HG03571 (cell line): ENCODE measurements around the gene GIPC1.

Source experiments
- ATAC-seq: cut with Tn5 transposase; IDR thresholded peaks from one replicate; pipeline ENCODE4 v1.9.1; 2021; ENCODE audit not compliant: unreplicated experiment

GIPC1 gene

GRCh38 chr19:14495672-14496028, 277 bp downstream of the GIPC1 start:
- no peak for ATAC-seq

GRCh38 chr19:14494910-14495671, 836 bp downstream of the GIPC1 start:
- no peak for ATAC-seq

DNA sequence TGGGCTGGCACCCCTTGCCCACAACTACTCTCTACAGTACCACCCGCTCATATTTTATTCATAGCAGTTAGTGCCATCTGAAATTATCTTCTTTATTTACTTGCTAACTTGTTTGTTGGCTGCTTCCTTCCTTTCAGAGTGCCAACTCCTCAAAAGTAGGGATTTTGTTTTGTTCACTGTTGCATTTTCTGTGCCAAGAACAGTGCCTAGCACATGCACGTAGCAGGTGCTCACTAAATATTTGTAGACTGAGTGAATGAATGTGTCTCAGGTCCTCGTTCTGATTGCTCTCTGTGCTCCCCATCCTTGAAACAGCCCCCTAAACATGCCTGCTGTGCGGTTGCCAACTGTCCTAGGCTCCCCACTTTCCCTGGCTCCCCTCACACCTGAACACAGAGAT, 1.5 kb downstream of the GIPC1 start:
- ATAC-seq, result no peak

DNA sequence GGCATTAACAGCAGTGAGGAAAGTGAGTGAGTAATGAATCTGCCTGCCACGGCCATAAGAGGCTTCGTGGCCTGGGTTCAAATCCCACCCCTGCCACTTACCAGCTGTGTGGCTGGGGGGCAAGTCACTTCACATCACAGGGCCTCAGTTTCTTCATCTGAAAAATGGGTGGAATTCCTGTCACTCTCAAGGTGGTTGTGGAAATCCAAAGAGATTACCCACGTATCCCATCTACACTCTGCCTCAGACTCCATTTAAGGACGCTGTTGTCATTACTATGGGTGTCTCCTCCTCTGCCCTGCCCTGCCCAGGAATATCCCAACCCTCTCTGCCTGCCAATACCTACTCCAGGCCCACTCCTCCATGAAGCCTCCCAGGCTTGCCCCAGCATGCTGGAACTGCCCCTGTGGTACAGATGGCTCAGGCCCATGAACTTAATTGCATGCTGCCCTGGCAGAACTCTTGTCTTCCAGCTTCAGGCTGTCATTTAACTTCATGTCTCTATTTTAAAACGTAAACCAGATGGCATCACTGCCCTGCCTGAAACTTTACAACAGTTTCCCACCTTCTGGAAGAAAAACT, 3.1 kb downstream of the GIPC1 start:
- no peak for ATAC-seq

DNA sequence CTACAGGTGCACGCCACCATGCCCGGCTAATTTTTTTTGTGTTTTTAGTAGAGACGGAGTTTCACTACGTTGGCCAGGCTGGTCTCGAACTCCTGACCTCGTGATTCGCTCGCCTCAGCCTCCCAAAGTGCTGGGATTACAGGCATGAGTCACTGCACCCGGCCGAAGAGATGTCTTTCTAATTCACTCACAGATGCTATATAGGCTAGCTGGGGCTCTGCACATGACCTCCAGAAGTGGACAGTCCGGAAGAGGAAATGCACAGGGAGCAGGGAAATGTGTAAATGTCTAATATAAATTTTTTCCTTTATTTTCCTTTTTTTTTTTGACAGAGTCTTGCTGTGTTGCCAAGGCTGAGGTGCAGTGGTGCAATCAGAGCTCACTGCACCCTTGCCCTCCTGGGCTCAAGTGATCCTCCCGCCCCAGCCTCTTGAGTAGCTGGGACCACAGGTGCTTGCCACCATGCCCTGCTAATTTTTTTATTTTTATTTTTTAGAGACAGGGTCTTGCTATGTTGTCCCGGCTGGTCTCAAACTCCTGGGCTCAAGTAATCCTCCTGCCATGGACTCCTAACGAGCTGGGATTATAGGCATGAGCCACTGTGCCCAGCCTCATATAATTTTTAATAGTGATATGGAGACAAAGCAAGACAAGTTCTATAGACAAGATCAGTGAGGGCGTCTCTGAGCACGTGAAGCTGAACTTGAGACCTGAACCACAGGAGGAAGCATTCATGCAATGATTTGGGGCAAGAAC, 8.4 kb downstream of the GIPC1 start:
- no peak for ATAC-seq

DNA sequence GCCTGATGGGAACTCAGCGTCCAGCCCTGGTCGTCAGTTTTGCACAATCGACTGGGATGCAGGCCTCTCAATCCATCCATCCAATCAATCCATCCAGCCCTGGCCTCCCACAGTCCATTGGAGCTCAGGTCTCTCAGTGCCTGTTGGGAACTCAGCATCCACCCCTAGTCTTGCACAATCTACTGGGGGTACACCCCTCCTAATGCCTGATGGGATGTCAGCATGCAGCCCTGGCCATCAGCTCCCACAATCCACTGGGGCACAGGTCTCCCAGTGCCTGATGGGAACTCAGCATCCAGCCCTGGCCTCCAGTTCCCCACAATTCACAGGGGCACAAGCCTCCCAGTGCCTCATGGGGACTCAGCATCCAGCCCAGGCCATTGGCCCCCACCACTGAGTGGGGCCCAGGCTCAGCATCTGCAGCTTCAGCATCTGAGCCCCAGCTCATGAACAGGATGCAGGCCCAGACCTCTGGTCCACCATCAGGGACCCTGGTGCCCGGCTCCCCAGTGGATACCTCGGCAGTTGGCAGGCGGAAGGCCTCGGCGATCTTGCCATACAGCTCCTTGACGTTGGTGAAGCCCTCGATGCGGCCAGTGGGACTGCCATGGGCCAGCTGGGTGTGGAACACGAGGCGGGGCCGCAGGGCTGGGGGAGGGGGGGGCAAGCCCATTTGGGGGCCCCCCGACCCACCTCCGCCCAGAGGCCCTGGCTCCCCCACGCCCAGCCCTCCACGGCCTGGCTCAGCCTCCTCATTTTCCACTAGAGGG, 13.6 kb downstream of the GIPC1 start:
- no peak for ATAC-seq

DNA sequence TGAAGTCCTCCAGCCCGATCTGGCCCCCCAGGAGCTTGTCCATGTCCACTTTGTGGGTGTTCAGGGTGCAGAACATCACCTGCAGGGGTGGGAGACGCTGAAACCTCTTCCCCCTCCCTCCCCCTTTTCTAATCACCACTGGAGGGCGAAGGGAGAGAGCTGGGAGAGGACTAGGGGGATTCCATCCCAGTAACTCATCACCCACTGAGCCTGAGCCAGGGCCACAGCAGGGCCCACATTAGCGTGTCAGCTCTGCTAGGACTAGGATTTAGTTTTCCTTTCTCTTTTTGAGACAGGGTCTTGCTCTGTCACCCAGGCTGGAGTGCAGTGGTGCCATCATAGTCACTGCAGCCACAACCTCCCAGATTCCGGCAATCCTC, 15.2 kb downstream of the GIPC1 start:
- ATAC-seq, result no peak

- ATAC-seq, result no peak
These were observed 15.8 kb downstream of the GIPC1 start for GRCh38 chr19:14479975-14480699.

DNA sequence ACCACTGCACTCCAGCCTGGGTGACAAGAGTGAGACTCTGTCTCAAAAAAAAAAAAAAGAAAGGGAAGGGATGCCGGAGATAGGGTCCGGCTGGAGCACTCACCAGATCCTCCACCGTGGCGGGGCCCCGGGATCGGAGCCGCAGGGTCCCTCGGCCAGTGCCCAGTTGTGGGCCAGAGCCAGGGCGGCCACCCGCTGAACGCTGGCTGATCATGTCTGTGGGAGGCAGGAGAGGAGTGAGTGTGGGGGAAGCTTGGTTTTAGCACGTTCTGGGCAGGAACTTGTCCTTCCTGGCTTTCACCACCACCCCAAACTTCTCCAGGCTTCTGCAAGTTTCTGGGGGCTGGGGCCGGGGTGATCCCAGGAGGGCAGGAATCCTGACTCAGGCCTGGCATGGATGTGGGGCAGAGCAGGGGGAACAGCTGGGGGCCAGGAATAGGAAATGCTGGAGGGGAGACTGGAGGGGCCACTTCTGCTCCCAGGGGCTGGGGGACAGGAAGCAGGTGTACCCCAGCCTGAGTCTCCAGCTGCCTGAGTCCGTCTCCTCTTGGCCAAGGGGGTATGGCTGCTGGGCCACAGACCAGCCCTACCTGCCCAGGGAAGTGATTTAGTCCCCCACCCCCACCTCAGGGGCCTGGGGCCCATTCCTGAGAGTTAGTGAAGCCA, 16.5 kb downstream of the GIPC1 start:
- no peak for ATAC-seq

DNA sequence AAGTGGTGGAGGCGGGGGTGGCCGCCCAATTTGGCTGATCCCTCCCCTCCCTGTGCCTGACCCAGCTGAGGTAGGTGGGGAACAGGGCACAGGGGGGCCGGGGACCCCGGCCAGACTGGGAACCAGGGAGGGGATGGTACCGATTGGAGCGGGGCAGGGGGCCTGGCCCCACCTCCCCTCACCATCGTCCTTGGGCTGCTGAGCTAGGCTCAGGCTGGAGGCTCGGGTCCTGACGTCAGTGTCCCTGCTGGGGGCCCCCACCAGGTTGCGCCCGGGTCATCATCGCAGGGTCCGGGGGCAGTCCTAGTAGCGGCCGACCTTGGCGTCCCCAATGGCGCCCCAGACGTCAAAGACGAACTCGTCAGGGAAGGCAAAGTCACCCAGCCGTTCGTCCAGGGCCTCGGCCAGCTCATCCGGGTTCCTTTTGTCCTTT, 17.8 kb downstream of the GIPC1 start:
- no peak for ATAC-seq

DNA sequence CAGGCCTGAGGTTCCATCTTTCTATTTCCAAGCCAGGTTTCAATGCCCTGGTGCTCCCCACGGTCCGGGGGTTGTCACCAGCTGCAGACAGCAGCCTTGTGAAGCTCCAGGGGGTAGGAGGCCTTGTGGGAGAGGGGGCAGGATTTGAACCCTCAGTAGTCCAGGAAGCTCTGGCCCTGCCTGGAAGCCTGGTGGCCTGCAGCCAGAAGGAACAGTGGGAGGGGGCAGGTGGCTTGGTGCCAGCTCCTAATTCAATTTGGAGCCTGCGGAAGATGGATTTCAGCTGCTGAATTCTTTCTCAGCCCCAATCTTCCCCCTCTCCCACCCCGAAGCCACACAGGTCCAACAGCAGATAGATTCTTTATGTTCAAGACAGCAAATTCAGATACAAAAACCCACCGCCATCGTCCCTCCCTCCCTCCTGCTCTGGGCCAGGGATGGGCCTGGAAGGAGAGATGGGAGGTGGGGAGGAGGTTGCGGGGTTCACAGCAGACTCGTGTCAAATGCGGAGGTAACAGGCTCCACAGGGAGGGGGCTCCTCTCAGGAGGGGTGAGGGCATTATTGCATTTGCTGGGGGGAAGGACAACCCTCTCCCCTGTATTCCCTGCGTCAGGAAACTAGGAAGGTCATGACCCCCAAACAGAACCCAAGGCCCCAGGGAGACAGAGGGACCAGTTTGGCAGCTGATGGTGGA, 18.4 kb downstream of the GIPC1 start:
- ATAC-seq, result no peak

DNA sequence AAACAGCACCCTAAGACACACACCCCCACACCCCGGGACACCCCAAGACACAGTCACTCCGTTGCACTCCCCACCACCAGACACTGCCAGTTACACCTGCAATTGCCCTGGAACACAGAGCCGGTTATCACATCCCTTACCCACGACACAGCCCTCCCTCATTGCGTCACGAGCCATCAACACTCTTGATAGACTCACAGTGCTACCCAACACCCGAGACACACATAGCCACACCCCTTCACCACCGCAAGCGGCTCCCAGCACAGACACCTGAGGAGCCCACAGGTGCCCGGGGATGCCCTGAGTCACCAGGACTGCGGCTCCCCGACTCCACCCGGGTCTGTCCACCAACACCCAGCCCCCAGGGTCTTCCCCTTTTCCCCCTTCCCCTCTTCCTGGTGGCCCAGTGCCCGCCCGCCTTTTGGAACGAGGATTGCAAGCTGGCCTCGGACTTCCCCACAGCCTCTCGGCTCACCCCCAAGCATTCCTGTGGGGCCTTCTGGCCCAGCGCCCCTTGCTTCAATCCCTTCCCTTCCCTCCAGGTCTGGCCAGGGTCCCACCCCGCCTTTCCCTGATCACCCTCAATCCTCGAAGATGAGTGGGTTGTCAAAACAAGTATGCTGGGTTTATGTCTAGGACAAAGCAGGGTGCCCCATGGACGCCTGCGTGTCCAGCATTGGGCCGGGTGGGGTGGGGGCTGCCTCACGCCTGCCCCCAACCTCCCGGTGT, 19.1 kb downstream of the GIPC1 start:
- ATAC-seq, result no peak

DNA sequence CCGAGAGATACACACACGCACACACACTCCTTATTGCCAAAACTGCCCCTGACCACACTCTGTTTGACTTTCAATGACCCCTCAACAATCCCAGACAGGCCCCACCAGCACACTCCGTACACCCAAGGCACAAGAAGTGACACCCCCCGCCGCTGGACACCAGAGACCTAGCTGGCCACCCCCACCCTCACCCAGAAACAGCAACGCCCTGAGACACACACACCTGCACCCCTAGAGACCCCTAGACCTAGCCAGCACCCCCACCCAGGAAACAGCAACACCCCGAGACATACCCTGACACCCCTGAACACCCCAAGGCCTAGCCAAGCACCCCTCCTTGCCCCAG, 19.6 kb downstream of the GIPC1 start:
- ATAC-seq, result no peak

- ATAC-seq, result no peak
These were observed 20.5 kb downstream of the GIPC1 start, which contains the start of gene PTGER1 for GRCh38 chr19:14475251-14476073. PTGER1 (minus strand) TSS chr19:14475354; CDS start chr19:14474320, 1,034 bp downstream.

DNA sequence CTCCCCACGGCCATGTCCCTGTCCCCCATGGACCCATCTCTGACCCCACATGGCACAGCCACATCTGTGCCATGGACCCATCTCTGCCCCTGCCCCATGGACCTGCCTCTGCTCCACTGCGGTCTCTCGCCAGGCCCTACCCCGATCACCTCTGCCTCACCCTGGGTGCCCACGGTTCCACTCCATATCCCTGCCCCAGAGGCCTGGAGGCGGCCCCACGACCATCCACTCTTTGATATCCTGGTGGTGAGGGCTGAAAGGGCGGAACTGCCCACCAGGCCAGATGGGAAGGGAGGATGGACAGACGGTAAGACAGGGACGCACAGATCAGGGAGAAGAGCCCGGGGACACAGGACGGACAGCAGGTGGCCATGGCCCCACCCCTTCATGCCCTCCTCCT, 21.1 kb downstream of the GIPC1 start:
- no peak for ATAC-seq

- no peak for ATAC-seq
These were observed 21.8 kb downstream of the GIPC1 start for GRCh38 chr19:14473978-14474578.

DNA sequence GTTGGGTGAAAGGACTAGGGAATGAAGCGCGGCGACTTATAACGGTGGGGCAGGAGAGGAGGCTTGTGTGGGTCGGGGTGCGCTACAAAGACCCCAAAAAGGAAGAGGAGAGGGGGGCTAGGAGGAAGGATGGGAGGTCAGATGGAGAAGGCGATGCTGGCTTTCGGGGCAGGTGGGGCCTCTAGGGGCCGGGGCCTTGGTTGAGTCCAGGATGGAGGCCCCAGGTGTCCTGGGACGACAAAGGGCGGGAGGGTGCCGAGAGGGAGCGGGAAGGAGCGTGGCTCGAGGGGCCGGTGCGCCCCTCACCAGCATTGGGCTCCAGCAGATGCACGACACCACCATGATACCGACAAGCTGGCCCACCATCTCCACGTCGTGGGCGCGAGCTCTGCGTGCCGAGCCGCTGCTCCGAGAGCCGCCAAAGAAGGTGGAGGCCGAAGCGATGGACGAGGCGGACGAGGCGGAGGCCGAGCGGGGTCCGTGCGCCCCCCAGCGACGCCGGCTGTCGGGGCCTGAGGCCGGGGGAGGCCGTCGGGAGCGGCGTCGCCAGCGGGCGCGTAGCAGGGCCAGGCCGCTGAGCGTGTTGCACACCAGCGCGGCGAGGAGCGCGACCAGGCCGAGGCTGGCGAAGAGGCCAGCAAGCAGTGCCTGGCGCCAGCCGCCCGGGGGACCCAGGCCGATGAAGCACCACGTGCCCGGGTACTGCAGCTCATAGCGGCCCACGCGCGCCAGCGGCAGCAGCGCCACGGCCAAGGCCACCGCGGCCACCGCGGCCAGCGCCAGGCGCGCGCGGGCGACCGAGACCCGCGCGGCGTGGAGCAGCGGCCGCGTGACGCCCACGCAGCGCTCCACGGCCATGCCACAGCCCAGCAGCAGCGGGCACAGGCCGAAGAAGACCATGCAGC, 22.6 kb downstream of the GIPC1 start:
- ATAC-seq, result no peak
